ENCODE data around the gene ASIC2.

ASIC2 gene

DNA sequence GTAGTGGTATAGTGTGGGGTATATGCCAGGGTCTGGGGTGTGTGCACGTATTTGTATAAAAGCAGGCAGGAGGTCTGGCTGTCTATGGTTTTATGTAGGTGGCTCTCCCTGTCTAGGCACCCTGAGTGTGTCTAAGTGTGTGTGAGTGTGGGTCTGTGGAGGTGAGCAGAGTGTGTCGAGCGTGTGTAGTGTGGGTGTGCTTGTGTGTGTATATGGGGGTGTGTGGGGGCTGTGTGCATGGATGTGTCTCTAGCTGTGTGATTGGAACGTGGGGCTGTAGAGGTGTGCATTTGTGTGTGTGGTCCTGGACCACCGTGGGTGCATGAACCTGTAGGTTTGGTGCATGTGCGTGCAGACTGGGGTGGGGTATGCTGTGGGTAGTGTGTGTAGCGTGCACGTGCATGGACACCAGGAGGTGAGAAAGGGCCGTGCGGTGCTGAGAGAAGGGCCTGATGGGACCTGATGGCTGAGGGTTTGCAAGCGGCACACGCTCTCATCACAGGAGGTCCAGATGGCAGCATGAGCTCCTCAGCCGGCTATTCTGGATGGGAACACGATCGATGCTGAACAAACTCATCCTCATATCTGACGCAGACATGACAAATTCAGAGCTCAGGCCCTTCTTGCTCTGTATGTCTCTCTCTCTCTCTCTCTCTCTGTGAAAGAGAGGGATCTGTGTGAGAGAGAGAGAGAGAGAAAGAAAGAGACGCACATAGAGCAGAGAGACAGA is 273.8 kb downstream of the ASIC2 start:
- Histone ChIP-seq H3K27ac (replicated peaks) (no peak overlapping the region), H3K4me3 (replicated peaks; ENCODE audit: insufficient read depth, low read length) (no peak overlapping the region), H3K27me3 (ENCODE audit: insufficient read depth, poor library complexity, severe bottlenecking) (no peaks in the 10 kb centered on the region)
- no peak for TF ChIP-seq POLR2AphosphoS5 (IDR thresholded peaks at IDR 0.05; ENCODE audit: low read depth)
- TF ChIP-seq GABPA (IDR thresholded peaks at IDR 0.05; ENCODE audit: low read depth), result no peak
- TF ChIP-seq, protein P1, sequence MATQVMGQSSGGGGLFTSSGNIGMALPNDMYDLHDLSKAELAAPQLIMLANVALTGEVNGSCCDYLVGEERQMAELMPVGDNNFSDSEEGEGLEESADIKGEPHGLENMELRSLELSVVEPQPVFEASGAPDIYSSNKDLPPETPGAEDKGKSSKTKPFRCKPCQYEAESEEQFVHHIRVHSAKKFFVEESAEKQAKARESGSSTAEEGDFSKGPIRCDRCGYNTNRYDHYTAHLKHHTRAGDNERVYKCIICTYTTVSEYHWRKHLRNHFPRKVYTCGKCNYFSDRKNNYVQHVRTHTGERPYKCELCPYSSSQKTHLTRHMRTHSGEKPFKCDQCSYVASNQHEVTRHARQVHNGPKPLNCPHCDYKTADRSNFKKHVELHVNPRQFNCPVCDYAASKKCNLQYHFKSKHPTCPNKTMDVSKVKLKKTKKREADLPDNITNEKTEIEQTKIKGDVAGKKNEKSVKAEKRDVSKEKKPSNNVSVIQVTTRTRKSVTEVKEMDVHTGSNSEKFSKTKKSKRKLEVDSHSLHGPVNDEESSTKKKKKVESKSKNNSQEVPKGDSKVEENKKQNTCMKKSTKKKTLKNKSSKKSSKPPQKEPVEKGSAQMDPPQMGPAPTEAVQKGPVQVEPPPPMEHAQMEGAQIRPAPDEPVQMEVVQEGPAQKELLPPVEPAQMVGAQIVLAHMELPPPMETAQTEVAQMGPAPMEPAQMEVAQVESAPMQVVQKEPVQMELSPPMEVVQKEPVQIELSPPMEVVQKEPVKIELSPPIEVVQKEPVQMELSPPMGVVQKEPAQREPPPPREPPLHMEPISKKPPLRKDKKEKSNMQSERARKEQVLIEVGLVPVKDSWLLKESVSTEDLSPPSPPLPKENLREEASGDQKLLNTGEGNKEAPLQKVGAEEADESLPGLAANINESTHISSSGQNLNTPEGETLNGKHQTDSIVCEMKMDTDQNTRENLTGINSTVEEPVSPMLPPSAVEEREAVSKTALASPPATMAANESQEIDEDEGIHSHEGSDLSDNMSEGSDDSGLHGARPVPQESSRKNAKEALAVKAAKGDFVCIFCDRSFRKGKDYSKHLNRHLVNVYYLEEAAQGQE (IDR thresholded peaks at IDR 0.05; ENCODE audit: insufficient replicate concordance, low read depth), result no peak
- TF ChIP-seq, protein P2, sequence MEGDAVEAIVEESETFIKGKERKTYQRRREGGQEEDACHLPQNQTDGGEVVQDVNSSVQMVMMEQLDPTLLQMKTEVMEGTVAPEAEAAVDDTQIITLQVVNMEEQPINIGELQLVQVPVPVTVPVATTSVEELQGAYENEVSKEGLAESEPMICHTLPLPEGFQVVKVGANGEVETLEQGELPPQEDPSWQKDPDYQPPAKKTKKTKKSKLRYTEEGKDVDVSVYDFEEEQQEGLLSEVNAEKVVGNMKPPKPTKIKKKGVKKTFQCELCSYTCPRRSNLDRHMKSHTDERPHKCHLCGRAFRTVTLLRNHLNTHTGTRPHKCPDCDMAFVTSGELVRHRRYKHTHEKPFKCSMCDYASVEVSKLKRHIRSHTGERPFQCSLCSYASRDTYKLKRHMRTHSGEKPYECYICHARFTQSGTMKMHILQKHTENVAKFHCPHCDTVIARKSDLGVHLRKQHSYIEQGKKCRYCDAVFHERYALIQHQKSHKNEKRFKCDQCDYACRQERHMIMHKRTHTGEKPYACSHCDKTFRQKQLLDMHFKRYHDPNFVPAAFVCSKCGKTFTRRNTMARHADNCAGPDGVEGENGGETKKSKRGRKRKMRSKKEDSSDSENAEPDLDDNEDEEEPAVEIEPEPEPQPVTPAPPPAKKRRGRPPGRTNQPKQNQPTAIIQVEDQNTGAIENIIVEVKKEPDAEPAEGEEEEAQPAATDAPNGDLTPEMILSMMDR (IDR thresholded peaks at IDR 0.05; ENCODE audit: insufficient read depth, low read length), result no peak
- TF ChIP-seq SPI1 (IDR thresholded peaks at IDR 0.05; ENCODE audit: borderline replicate concordance, low read depth), result no peak
- no peak for DNase-seq (ENCODE audit: low read depth in 1 of 2, low spot score in 1 of 2)

DNA sequence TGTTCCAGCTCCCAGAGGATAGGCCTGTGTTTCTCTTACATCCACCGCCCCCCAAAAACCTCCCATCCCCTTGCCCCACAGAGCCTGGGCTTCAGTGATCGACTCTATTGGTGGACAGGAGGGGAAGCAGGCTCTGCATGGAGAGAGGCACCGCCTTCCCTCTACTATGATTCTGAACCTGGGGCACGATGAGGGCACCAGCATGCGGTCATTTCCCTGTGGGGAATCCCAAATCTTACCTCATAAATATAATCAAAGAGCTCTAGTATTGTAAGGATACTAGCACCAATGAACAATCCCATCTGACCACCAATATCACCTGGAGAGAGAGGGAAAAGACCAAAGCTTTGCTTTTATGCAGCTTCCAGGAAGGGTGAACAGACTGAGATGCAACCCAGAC is 275.7 kb downstream of the ASIC2 start:
- Histone ChIP-seq H3K27ac (replicated peaks) (no peak overlapping the region), H3K4me3 (replicated peaks; ENCODE audit: insufficient read depth, low read length) (no peak overlapping the region), H3K27me3 (ENCODE audit: insufficient read depth, poor library complexity, severe bottlenecking) (no peaks in the 10 kb centered on the region)
- no peak for DNase-seq (ENCODE audit: low read depth in 1 of 2, low spot score in 1 of 2)
- TF ChIP-seq, protein P1 (IDR thresholded peaks at IDR 0.05; ENCODE audit: insufficient replicate concordance, low read depth), result no peak
- no peak for TF ChIP-seq SPI1 (IDR thresholded peaks at IDR 0.05; ENCODE audit: borderline replicate concordance, low read depth)
- TF ChIP-seq, protein P2 (IDR thresholded peaks at IDR 0.05; ENCODE audit: insufficient read depth, low read length), result no peak
- TF ChIP-seq POLR2AphosphoS5 (IDR thresholded peaks at IDR 0.05; ENCODE audit: low read depth), result no peak
- TF ChIP-seq GABPA (IDR thresholded peaks at IDR 0.05; ENCODE audit: low read depth), result no peak

DNA sequence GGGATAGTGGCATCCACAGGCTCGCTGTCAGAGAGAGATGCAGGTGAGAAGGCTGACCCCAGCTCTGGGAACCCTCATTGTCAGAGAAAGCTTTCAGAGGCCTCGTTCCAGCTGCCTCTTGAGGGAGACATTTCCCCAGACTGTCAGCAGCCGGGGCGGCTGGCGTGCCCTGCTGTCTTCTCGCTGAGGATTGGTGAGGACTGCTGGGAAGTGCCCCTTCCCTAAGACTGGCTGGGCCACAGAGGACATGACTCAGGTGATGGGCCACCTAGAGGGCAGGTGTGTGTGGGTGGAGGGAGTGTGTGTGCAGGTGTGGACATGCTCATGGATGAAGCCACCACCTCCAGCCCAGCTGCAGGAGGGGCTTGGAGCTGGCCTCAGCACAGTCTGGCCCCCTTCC is 276.2 kb downstream of the ASIC2 start:
- H3K4me3 ChIP-seq (replicated peaks; ENCODE audit: insufficient read depth, low read length), result no peak overlapping the region
- DNase-seq (ENCODE audit: low read depth in 1 of 2, low spot score in 1 of 2), result no peak
- no peak overlapping the region for H3K27ac ChIP-seq (replicated peaks)
- H3K27me3 ChIP-seq (ENCODE audit: insufficient read depth, poor library complexity, severe bottlenecking), result no peaks in the 10 kb centered on the region
- no peak for TF ChIP-seq POLR2AphosphoS5 (IDR thresholded peaks at IDR 0.05; ENCODE audit: low read depth)
- no peak for TF ChIP-seq GABPA (IDR thresholded peaks at IDR 0.05; ENCODE audit: low read depth)
- TF ChIP-seq, protein P2 (IDR thresholded peaks at IDR 0.05; ENCODE audit: insufficient read depth, low read length), result no peak
- TF ChIP-seq, protein P1 (IDR thresholded peaks at IDR 0.05; ENCODE audit: insufficient replicate concordance, low read depth), result no peak
- no peak for TF ChIP-seq SPI1 (IDR thresholded peaks at IDR 0.05; ENCODE audit: borderline replicate concordance, low read depth)

Measured in HL-60 (cell line).